ENCODE data around the gene SLC16A3. TPM values are rescaled to one million over a fixed set of nuclear protein-coding genes. Genes with fewer than 3 reads are reported as not detected.
A peak's percentile ranks its signal among the peaks of the same experiment; 100 is the strongest.
"Not testable (repeated sequence)": the region's sequence is repeated elsewhere in the genome, so short reads cannot be mapped to it uniquely, and the experiment has no call there.

SLC16A3 gene
- total RNA-seq, 3 donors from 2014 or later, result 10.2 to 22.6 (median 17.3) TPM

DNA sequence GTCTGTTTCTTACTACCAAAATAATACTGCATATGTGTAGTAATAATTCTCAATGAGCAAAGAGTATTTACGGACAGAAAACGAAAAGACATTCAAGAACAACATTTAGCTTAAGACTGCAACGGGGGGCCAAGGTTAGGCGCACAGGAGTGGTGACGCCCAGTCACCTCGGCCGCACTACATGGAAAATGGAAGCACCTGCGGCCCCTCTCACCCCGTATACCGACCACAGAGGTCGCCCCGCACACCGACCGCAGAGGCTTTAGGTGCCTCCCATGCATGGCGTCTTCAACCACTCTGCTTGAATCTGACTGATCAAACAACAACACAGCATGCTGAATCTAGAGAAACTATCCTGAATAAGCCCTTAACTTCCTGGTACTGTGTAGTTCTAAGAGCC lies 42.6 kb upstream of the SLC16A3 start:
- no peak for DNase-seq (ENCODE audit: low spot score in 2 of 2)
- no peaks in the 10 kb centered on the region for H3K4me1 ChIP-seq
- intact Hi-C loops (cut with DNase I; ENCODE audit: low total_unique reads), result no loop called here
- TF ChIP-seq CTCF (IDR thresholded peaks at IDR 0.05), result no peak
- H3K27me3 ChIP-seq, result no peaks in the 10 kb centered on the region
- no peak overlapping the region for H3K4me3 ChIP-seq
- peaks cover 6% of the 10 kb centered on the region for H3K36me3 ChIP-seq
- H3K9me3 ChIP-seq, result no peaks in the 10 kb centered on the region
- H3K27ac ChIP-seq, result no peak overlapping the region

DNA sequence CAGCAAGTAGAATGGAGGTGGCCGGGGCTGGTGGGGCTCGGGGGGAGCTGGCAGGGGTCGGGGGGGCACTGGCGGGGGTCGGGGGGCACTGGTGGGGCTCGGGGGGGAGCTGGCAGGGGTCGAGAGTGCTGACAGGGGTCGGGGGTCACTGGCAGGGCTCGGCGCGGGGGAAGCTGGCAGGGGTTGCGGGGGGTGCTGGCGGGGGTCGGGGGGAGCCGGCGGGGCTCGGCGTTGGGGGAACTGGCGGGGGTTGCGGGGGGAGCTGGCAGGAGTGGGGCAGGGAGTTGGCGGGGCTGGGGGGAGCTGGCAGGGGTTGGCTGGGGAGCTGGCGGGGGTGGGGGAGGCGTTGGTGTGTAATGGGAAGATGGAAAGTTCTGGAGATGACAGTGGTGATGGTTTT lies 41.3 kb upstream of the SLC16A3 start:
- H3K4me1 ChIP-seq, result no peaks in the 10 kb centered on the region
- H3K9me3 ChIP-seq, result no peaks in the 10 kb centered on the region
- no peaks in the 10 kb centered on the region for H3K27me3 ChIP-seq
- no peak overlapping the region for H3K4me3 ChIP-seq
- intact Hi-C loops (cut with DNase I; ENCODE audit: low total_unique reads), result no loop called here
- no peak for TF ChIP-seq POLR2A (IDR thresholded peaks at IDR 0.05)
- no peak for TF ChIP-seq CTCF (IDR thresholded peaks at IDR 0.05)
- no peak for TF ChIP-seq POLR2AphosphoS5 (IDR thresholded peaks at IDR 0.05)
- DNase-seq (ENCODE audit: low spot score in 2 of 2), result no peak
- H3K36me3 ChIP-seq, result peaks cover 6% of the 10 kb centered on the region
- H3K27ac ChIP-seq, result no peak overlapping the region

- Histone ChIP-seq H3K9me3 (no peaks in the 10 kb centered on the region), H3K27me3 (no peaks in the 10 kb centered on the region), H3K27ac (no peak overlapping the region), H3K4me1 (no peaks in the 10 kb centered on the region), H3K4me3 (no peak overlapping the region), H3K36me3 (peaks cover 3% of the 10 kb centered on the region)
- no peak for DNase-seq (ENCODE audit: low spot score in 2 of 2)
- intact Hi-C loops (cut with DNase I; ENCODE audit: low total_unique reads), result no loop called here
- no peak for TF ChIP-seq POLR2A (IDR thresholded peaks at IDR 0.05)
- no peak for TF ChIP-seq POLR2AphosphoS5 (IDR thresholded peaks at IDR 0.05)
- TF ChIP-seq CTCF (IDR thresholded peaks at IDR 0.05), result no peak
Measured at GRCh38 chr17:82188001-82188961, 40.6 kb upstream of the SLC16A3 start.

GRCh38 chr17:82193050-82193449 lies 35.8 kb upstream of the SLC16A3 start:
- not testable (repeated sequence) for H3K36me3 ChIP-seq; DNase-seq (ENCODE audit: low spot score in 2 of 2)

GRCh38 chr17:82193520-82194220 lies 35.2 kb upstream of the SLC16A3 start:
- peak overlapping the region in 1 of 3 donors; percentile 17 for H3K4me3 ChIP-seq
- intact Hi-C loops (cut with DNase I; ENCODE audit: low total_unique reads), result no loop called here
- no peak for DNase-seq (ENCODE audit: low spot score in 2 of 2)
- H3K27me3 ChIP-seq, result no peaks in the 10 kb centered on the region
- no peaks in the 10 kb centered on the region for H3K9me3 ChIP-seq
- TF ChIP-seq CTCF (IDR thresholded peaks at IDR 0.05) (no peak), POLR2AphosphoS5 (IDR thresholded peaks at IDR 0.05) (no peak), POLR2A (IDR thresholded peaks at IDR 0.05) (no peak)
- H3K36me3 ChIP-seq, result no peaks in the 10 kb centered on the region
- H3K4me1 ChIP-seq, result no peaks in the 10 kb centered on the region
- H3K27ac ChIP-seq, result no peak overlapping the region

More at GRCh38 chr17:82193050-82193449, 35.8 kb upstream of the SLC16A3 start:
- intact Hi-C loops (cut with DNase I; ENCODE audit: low total_unique reads); H3K27me3 ChIP-seq; H3K4me1 ChIP-seq; H3K27ac ChIP-seq; H3K9me3 ChIP-seq; H3K4me3 ChIP-seq: not testable (repeated sequence)

Measured in breast epithelium (tissue), 4 donors.